Glutamatergic neuron (in vitro differentiated cells): ENCODE data around the gene AGPAT2. TPM values are rescaled to one million over a fixed set of nuclear protein-coding genes. Genes with fewer than 3 reads are reported as not detected.
"Not testable (repeated sequence)": the region's sequence is repeated elsewhere in the genome, so short reads cannot be mapped to it uniquely, and the experiment has no call there.

ENCODE experiments used
- DNase-seq: peaks from one replicate; pipeline ENCODE4 v3.0.0; 2022
- H3K27ac Mint-ChIP-seq: one replicate; pipeline ENCODE4 v1.8.0; 2020; ENCODE audit warnings: mild to moderate bottlenecking, mixed read lengths, inconsistent platforms; ENCODE audit not compliant: unreplicated experiment
- H3K27me3 Mint-ChIP-seq: one replicate; pipeline ENCODE4 v1.8.0; 2020; ENCODE audit warnings: mild to moderate bottlenecking, moderate library complexity, mixed read lengths, inconsistent platforms; ENCODE audit not compliant: unreplicated experiment
- H3K36me3 Mint-ChIP-seq: one replicate; pipeline ENCODE4 v1.8.0; 2020; ENCODE audit warnings: mild to moderate bottlenecking, mixed read lengths, inconsistent platforms; ENCODE audit not compliant: unreplicated experiment
- H3K4me1 Mint-ChIP-seq: one replicate; pipeline ENCODE4 v1.8.0; 2020; ENCODE audit warnings: mild to moderate bottlenecking, low read depth, mixed read lengths, inconsistent platforms; ENCODE audit not compliant: unreplicated experiment
- H3K4me3 Mint-ChIP-seq: one replicate; pipeline ENCODE4 v1.8.0; 2020; ENCODE audit warnings: mild to moderate bottlenecking, mixed read lengths, inconsistent platforms; ENCODE audit not compliant: unreplicated experiment
- H3K9me3 Mint-ChIP-seq: one replicate; pipeline ENCODE4 v1.8.0; 2020; ENCODE audit warnings: mild to moderate bottlenecking, moderate library complexity, mixed read lengths, inconsistent platforms; ENCODE audit not compliant: unreplicated experiment
- CTCF ChIP-seq: fragments of 200-600 bp; sonication (generic); IDR thresholded peaks from one replicate; pipeline ENCODE4 v1.5.0; 2021; ENCODE audit not compliant: partially characterized antibody, unreplicated experiment
- total RNA-seq: library from RNA; stranded (reverse); fragmentation: NEBNext Ultra II Directional; extraction: Animal tissue kit (Norgen Biotek cat#: 25700); gene quantifications from one replicate; pipeline ENCODE4 v1.2.1, GENCODE V29; 2021; ENCODE audit not compliant: unreplicated experiment

Gene AGPAT2
- total RNA-seq, 1 donor from 2014 or later = 72.8 TPM

GRCh38 chr9:136709454-136710109 lies 22.3 kb upstream of the AGPAT2 start:
- Mint-ChIP-seq H3K36me3 (no peaks in the 10 kb centered on the region), H3K27ac (no peak overlapping the region), H3K4me3 (no peak overlapping the region), H3K27me3 (peaks cover 5% of the 10 kb centered on the region), H3K9me3 (peaks cover 8% of the 10 kb centered on the region), H3K4me1 (peaks cover 3% of the 10 kb centered on the region)
- no peak for DNase-seq
- no peak for TF ChIP-seq CTCF

GRCh38 chr9:136707849-136708517 lies 20.7 kb upstream of the AGPAT2 start:
- no peak for DNase-seq
- no peak for TF ChIP-seq CTCF
- Mint-ChIP-seq H3K4me1 (peaks cover 7% of the 10 kb centered on the region), H3K4me3 (no peak overlapping the region), H3K36me3 (no peaks in the 10 kb centered on the region), H3K27me3 (peaks cover 5% of the 10 kb centered on the region), H3K9me3 (peaks cover 8% of the 10 kb centered on the region), H3K27ac (no peak overlapping the region)

- no peak for DNase-seq
- Mint-ChIP-seq H3K36me3 (no peaks in the 10 kb centered on the region), H3K27me3 (peaks cover 5% of the 10 kb centered on the region), H3K4me1 (peaks cover 7% of the 10 kb centered on the region), H3K9me3 (peaks cover 8% of the 10 kb centered on the region), H3K4me3 (no peak overlapping the region), H3K27ac (no peak overlapping the region)
- TF ChIP-seq CTCF = no peak
Observed at GRCh38 chr9:136707011-136707410, 19.8 kb upstream of the AGPAT2 start.

- Mint-ChIP-seq H3K27ac (no peak overlapping the region), H3K27me3 (peaks cover 3% of the 10 kb centered on the region), H3K9me3 (peaks cover 5% of the 10 kb centered on the region), H3K4me3 (no peak overlapping the region), H3K36me3 (no peaks in the 10 kb centered on the region), H3K4me1 (peaks cover 6% of the 10 kb centered on the region)
- no peak for DNase-seq
- no peak for TF ChIP-seq CTCF
Observed at GRCh38 chr9:136705564-136705963, 18.3 kb upstream of the AGPAT2 start.

GRCh38 chr9:136704741-136705140 lies 17.5 kb upstream of the AGPAT2 start:
- H3K27ac Mint-ChIP-seq, H3K36me3 Mint-ChIP-seq, H3K4me1 Mint-ChIP-seq, H3K9me3 Mint-ChIP-seq, DNase-seq, H3K4me3 Mint-ChIP-seq, H3K27me3 Mint-ChIP-seq: not testable (repeated sequence)
